ENCODE measurements around the gene KCTD15.

Gene KCTD15

GRCh38 chr19:33823341-33823740 is 26.7 kb downstream of the KCTD15 start:
- Histone ChIP-seq H3K4me1 (ENCODE audit: insufficient read depth, low read length) (no peaks in the 10 kb centered on the region), H3K36me3 (ENCODE audit: insufficient read depth, low read length) (no peaks in the 10 kb centered on the region), H3K9ac (ENCODE audit: low read depth, low read length) (no peak overlapping the region), H3K4me3 (ENCODE audit: low read depth in 1 of 2, low read length in 2 of 2) (no peak overlapping the region), H4K20me1 (ENCODE audit: insufficient read depth, low read length) (0 out of 2 replicates have a peak, but pooled peaks cover 3% of the 10 kb centered on the region), H3K4me2 (ENCODE audit: insufficient read depth, low read length) (no peak overlapping the region), H3K79me2 (ENCODE audit: insufficient read depth, low read length) (no peaks in the 10 kb centered on the region), H3K9me3 (ENCODE audit: insufficient read depth, low read length, severe bottlenecking) (no peaks in the 10 kb centered on the region), H2AFZ (ENCODE audit: low read depth, low read length) (no peak overlapping the region), H3K27me3 (ENCODE audit: insufficient read depth, low read length, poor library complexity) (no peaks in the 10 kb centered on the region), H3K27ac (ENCODE audit: low read length) (no peak overlapping the region)
- ATAC-seq (ENCODE audit: insufficient read depth, low read depth) (no peak), DNase-seq (no peak)
- TF ChIP-seq EZH2 (IDR thresholded peaks at IDR 0.05; ENCODE audit: borderline replicate concordance, low read depth, low read length, severe bottlenecking) (no peak), CTCF (IDR thresholded peaks at IDR 0.05; ENCODE audit: borderline replicate concordance, extremely low read depth, low read length, poor library complexity, severe bottlenecking) (no peak)

GRCh38 chr19:33825556-33825955 is 28.9 kb downstream of the KCTD15 start:
- no peak overlapping the region for H2AFZ ChIP-seq (ENCODE audit: low read depth, low read length)
- H3K4me3 ChIP-seq (ENCODE audit: low read depth in 1 of 2, low read length in 2 of 2): no peak overlapping the region
- H3K79me2 ChIP-seq (ENCODE audit: insufficient read depth, low read length): no peaks in the 10 kb centered on the region
- H3K36me3 ChIP-seq (ENCODE audit: insufficient read depth, low read length): no peaks in the 10 kb centered on the region
- ATAC-seq (ENCODE audit: insufficient read depth, low read depth) (no peak), DNase-seq (no peak)
- no peaks in the 10 kb centered on the region for H3K4me1 ChIP-seq (ENCODE audit: insufficient read depth, low read length)
- TF ChIP-seq EZH2 (IDR thresholded peaks at IDR 0.05; ENCODE audit: borderline replicate concordance, low read depth, low read length, severe bottlenecking) (no peak), CTCF (IDR thresholded peaks at IDR 0.05; ENCODE audit: borderline replicate concordance, extremely low read depth, low read length, poor library complexity, severe bottlenecking) (no peak)
- no peak overlapping the region for H3K4me2 ChIP-seq (ENCODE audit: insufficient read depth, low read length)
- H3K27ac ChIP-seq (ENCODE audit: low read length): no peak overlapping the region
- no peaks in the 10 kb centered on the region for H4K20me1 ChIP-seq (ENCODE audit: insufficient read depth, low read length)
- no peaks in the 10 kb centered on the region for H3K9me3 ChIP-seq (ENCODE audit: insufficient read depth, low read length, severe bottlenecking)
- no peaks in the 10 kb centered on the region for H3K27me3 ChIP-seq (ENCODE audit: insufficient read depth, low read length, poor library complexity)
- no peak overlapping the region for H3K9ac ChIP-seq (ENCODE audit: low read depth, low read length)

GRCh38 chr19:33826521-33826920 is 29.9 kb downstream of the KCTD15 start:
- no peaks in the 10 kb centered on the region for H3K79me2 ChIP-seq (ENCODE audit: insufficient read depth, low read length)
- H4K20me1 ChIP-seq (ENCODE audit: insufficient read depth, low read length): no peaks in the 10 kb centered on the region
- ATAC-seq (ENCODE audit: insufficient read depth, low read depth) (no peak), DNase-seq (no peak)
- no peak overlapping the region for H3K9ac ChIP-seq (ENCODE audit: low read depth, low read length)
- no peak overlapping the region for H3K4me3 ChIP-seq (ENCODE audit: low read depth in 1 of 2, low read length in 2 of 2)
- no peak overlapping the region for H3K4me2 ChIP-seq (ENCODE audit: insufficient read depth, low read length)
- H3K4me1 ChIP-seq (ENCODE audit: insufficient read depth, low read length): no peaks in the 10 kb centered on the region
- no peaks in the 10 kb centered on the region for H3K36me3 ChIP-seq (ENCODE audit: insufficient read depth, low read length)
- TF ChIP-seq EZH2 (IDR thresholded peaks at IDR 0.05; ENCODE audit: borderline replicate concordance, low read depth, low read length, severe bottlenecking) (no peak), CTCF (IDR thresholded peaks at IDR 0.05; ENCODE audit: borderline replicate concordance, extremely low read depth, low read length, poor library complexity, severe bottlenecking) (no peak)
- no peaks in the 10 kb centered on the region for H3K9me3 ChIP-seq (ENCODE audit: insufficient read depth, low read length, severe bottlenecking)
- H2AFZ ChIP-seq (ENCODE audit: low read depth, low read length): no peak overlapping the region
- peaks cover under 1% of the 10 kb centered on the region for H3K27me3 ChIP-seq (ENCODE audit: insufficient read depth, low read length, poor library complexity)
- H3K27ac ChIP-seq (ENCODE audit: low read length): no peak overlapping the region

Data from DND-41 (cell line).